KMS-11 (cell line): Measurements from ENCODE around the gene ACTRT1.

Experiments
- H2AFZ ChIP-seq: fragments of 200-600 bp; sonication (generic); 2 replicates; pipeline ENCODE4 v1.6.1; 2016; ENCODE audit warnings: antibody characterized with exemption, mixed run types, low read depth
- H3K27ac ChIP-seq: fragments of 200-600 bp; sonication (generic); 2 replicates; pipeline ENCODE4 v1.6.1; 2016; ENCODE audit warnings: mild to moderate bottlenecking, mixed run types
- H3K27me3 ChIP-seq: fragments of 200-600 bp; sonication (generic); 2 replicates; pipeline ENCODE4 v1.6.1; 2017; ENCODE audit warnings: mild to moderate bottlenecking, low read depth, mixed run types, moderate library complexity; ENCODE audit not compliant: insufficient read depth
- H3K36me3 ChIP-seq: fragments of 200-600 bp; sonication (generic); 2 replicates; pipeline ENCODE4 v1.6.1; 2017; ENCODE audit warnings: mild to moderate bottlenecking, mixed run types; ENCODE audit not compliant: insufficient read depth
- H3K4me1 ChIP-seq: fragments of 200-600 bp; sonication (generic); 2 replicates; pipeline ENCODE4 v1.6.1; 2016; ENCODE audit warnings: mild to moderate bottlenecking, low read depth, mixed run types; ENCODE audit not compliant: poor library complexity, severe bottlenecking
- H3K4me2 ChIP-seq: fragments of 200-600 bp; sonication (generic); 2 replicates; pipeline ENCODE4 v1.7.0; 2016; ENCODE audit warnings: mild to moderate bottlenecking, mixed run types
- H3K4me3 ChIP-seq: fragments of 200-600 bp; sonication (generic); IDR thresholded peaks from 2 replicates; pipeline ENCODE4 v1.6.1; 2017; ENCODE audit warnings: low read depth, low read length, mixed read lengths; ENCODE audit not compliant: insufficient read depth
- H3K79me2 ChIP-seq: fragments of 200-600 bp; sonication (generic); 2 replicates; pipeline ENCODE4 v1.6.1; 2016; ENCODE audit warnings: low read depth, mixed run types; ENCODE audit not compliant: insufficient read depth
- H3K9ac ChIP-seq: fragments of 200-600 bp; sonication (generic); 2 replicates; pipeline ENCODE4 v1.6.1; 2016; ENCODE audit warnings: mild to moderate bottlenecking, mixed run types
- H4K20me1 ChIP-seq: fragments of 200-600 bp; sonication (generic); 2 replicates; pipeline ENCODE4 v1.6.1; 2016; ENCODE audit warnings: mild to moderate bottlenecking, mixed run types; ENCODE audit not compliant: insufficient read depth
- CTCF ChIP-seq: fragments of 200-600 bp; sonication (generic); conservative IDR thresholded peaks from 2 replicates; pipeline ENCODE4 v1.6.1; 2017; ENCODE audit warnings: low read depth, mild to moderate bottlenecking, antibody characterized with exemption, low read length, moderate library complexity, mixed read lengths

The ACTRT1 gene

DNA sequence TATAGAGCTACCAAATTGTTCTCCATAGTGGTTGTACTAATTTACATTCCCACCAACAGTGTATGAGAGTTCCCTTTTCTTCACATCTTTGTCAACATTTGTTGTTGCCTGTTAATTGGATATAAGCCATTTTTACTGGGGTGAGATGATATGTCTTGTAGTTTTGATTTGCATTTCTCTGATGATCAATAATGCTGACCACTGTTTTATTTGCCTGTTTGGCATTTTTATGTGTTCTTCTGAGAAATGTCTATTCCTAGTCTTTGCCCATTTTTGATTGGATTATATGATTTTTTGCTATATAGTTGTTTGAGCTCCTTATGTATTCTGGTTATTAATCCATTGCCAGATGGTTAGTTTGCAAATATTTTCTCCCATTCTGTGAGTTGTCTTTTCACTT, 44.3 kb downstream of the ACTRT1 start:
- Histone ChIP-seq H3K36me3 (no peaks in the 10 kb centered on the region), H4K20me1 (no peaks in the 10 kb centered on the region), H3K27ac (no peak overlapping the region), H3K79me2 (no peaks in the 10 kb centered on the region), H3K4me2 (no peak overlapping the region), H2AFZ (no peak overlapping the region), H3K9ac (no peak overlapping the region), H3K4me1 (no peaks in the 10 kb centered on the region), H3K4me3 (no peak overlapping the region), H3K27me3 (no peaks in the 10 kb centered on the region)
- TF ChIP-seq CTCF = no peak
